HG03558 (cell line): ENCODE measurements around the gene STXBP2.

Source experiments
- ATAC-seq: cut with Tn5 transposase; IDR thresholded peaks from one replicate; pipeline ENCODE4 v1.9.1; 2021; ENCODE audit warnings: moderate number of reproducible peaks; ENCODE audit not compliant: unreplicated experiment; ENCODE audit errors: extremely low read depth

Gene STXBP2

DNA sequence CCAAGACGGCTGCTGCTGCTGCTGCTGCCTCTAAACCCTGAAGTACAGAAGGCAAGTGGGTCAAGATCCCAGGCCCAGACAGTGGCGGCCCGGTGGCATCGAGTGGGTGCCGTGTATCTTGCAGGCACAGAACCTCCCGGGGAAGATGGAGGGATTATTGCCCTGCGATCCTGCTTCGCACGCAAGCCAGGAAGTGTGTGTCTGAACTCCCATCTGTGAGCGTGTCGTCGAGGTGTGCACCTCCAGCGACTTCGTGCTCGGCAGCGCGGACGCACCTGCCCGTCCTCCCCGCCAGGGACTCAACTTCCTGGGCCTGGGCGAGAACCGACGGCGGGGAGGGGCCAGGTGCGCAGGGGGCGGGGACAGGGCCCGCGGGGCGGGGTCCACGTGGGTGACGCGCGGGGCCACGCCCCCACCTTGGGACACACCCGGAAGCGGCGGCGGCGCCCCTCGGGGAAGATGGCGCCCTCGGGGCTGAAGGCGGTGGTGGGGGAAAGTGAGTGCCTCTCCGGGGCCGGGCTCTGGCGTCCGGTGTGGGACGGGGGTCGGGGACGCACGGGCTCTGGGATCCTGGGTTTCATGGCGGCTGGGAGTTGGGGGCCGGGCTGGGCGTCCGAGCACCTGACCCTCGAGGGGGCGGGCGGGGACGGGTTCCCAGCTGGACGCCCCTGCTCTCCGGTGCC is at the start of gene STXBP2:
Gene STXBP2, plus strand, starts transcription at position 420 of the 683 bp plus-strand sequence. Its CDS starts 40 bp downstream, at position 460.
- no peak for ATAC-seq

- no peak for ATAC-seq
These were observed 47.1 kb upstream of the STXBP2 start for GRCh38 chr19:7589822-7590221.

GRCh38 chr19:7590256-7590655 is 46.7 kb upstream of the STXBP2 start:
- no peak for ATAC-seq

GRCh38 chr19:7595466-7596133 is 41.3 kb upstream of the STXBP2 start, which contains the start of gene CAMSAP3:
TSS of gene CAMSAP3 (plus strand) at chr19:7595863. CDS start at chr19:7596003, 140 bp downstream.
- no peak for ATAC-seq

DNA sequence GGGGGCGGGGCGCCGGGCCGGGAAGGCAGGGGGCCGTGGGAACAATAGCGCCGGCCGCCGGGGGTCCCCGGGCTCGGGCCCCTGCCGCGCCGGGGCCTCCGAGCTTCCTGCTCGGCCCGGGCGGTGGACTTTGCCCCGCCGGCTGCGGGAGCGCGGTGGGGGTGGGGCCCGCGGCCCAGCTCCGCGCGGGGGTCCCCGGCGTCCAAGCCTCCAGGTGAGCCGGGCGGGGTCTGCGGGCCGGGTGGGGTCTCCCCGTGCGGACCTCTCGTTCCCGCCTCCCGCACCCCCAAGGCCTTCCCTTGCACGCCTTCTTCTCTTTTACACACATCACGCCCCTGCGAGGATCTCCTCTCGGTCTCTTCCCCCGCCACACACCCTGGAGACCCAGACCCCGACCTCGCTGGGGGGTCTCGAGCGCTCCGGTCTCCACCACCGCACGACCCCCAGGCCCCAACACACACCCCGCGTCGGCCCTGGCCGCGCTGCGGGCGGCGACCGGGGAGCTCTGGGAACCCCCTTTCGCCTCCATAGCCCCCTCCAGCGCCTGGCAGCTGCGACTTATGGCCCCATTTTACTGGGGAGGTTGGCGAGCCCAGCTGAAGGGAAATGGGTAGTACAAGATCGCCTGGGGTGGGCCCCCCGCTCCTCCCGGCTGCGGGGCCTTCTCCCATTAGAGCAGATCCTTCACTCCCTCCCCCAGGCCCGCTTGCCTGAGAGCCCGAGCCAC is 40.5 kb upstream of the STXBP2 start:
- ATAC-seq: no peak

GRCh38 chr19:7597689-7598088 is 39.2 kb upstream of the STXBP2 start:
- ATAC-seq: no peak

- no peak for ATAC-seq
These were observed 38.7 kb upstream of the STXBP2 start for GRCh38 chr19:7598180-7598579.

DNA sequence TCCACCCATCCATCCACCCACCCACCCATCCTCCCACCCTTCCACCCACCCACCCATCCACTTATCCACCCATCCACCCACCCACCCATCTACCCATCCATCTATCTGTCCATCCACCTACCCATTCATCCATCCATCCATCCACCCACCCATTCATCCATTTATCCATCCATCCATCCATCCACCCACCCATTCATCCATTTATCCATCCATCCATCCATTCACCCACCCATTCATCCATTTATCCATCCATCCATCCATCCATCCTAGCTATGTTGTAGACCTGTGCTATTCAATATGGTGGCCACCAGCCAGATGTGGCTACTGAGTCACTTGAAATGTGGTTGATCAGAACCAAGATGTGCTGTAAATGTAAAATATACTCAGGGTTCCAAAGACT is 36.2 kb upstream of the STXBP2 start:
- no peak for ATAC-seq

GRCh38 chr19:7602240-7602934 is 34.5 kb upstream of the STXBP2 start:
- no peak for ATAC-seq

DNA sequence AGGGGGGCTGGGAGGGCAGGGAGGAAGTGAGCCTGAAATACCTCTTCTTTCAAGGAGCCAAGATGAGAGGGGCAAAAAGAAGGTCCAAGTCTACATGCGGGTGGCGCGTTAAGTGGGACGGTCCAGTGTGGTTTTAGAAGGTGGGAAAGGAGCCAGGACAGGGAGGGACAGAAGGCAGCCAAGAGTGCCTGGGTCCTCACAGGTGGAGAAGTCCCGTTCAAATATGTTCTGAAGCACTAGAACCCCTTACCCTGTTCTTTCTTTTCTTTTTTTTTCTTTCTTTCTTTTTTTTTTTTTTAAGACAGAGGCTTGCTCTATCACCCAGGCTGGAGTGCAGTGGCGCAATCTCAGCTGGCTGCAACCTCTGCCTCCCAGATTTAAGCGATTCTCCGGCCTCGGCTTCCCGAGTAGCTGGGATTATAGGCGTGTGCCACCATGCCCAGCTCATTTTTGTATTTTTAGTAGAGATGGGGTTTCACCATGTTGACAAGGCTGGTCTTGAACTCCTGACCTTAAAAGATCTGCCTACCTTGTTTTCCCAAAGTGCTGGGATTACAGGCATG is 33.9 kb upstream of the STXBP2 start:
- no peak for ATAC-seq

- ATAC-seq: no peak
These were observed 33.0 kb upstream of the STXBP2 start for GRCh38 chr19:7603919-7604318.

GRCh38 chr19:7605490-7606222 is 31.3 kb upstream of the STXBP2 start:
- ATAC-seq: no peak

DNA sequence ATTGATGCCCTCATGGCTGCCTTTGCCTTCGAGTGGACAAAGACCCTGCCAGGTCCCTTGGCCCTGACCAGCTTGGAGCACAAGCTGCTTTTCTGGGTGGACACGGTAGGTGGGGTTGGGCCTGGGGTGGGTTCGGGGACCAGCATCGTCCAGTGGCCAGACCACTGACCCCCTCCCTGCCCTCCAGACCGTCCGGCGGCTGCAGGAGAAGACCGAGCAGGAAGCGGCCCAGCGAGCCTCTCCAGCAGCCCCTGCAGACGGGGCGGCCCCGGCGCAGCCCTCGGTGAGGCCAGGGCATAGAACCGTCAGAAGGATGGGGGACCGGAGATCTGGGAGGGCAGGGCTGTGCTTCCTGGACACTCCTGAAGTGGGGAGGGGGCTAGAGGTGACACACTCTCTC is 30.6 kb upstream of the STXBP2 start:
- no peak for ATAC-seq

- no peak for ATAC-seq
These were observed 29.6 kb upstream of the STXBP2 start for GRCh38 chr19:7607212-7607873.

GRCh38 chr19:7607874-7608560 is 28.9 kb upstream of the STXBP2 start:
- no peak for ATAC-seq

DNA sequence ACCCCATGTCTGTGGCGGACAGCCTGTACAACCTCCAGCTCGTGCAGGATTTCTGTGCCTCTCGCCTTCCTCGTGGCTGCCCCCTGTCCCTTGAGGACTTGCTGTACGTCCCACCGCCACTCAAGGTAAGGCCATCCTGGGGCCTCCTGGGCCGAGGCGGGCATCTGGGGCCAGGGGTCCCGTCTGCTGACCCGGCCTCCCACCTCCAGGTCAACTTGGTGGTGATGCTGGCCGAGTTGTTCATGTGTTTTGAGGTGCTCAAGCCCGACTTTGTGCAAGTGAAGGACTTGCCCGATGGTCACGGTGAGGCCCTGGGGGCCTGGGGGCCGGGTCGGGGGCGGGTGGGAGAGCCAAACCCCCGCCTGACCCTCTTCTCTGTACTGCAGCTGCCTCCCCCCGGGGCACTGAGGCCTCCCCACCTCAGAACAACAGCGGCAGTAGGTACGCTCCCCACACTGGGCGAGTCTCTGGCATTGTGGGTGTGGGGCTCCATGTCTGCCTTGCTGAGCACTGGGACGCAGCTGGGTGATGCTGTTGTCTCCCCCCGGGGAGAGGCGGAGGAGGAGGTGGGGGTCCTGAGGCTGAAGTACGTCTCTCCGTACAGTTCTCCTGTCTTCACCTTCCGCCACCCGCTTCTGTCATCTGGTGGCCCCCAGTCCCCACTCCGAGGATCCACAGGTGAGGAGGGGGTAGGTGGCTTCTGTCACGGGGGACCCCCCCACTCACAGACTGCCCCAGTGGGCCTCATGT is 26.2 kb upstream of the STXBP2 start:
- no peak for ATAC-seq

- ATAC-seq: no peak
These were observed 25.2 kb upstream of the STXBP2 start for GRCh38 chr19:7611541-7612279.
